SKM-1 (cell line): ENCODE data around the gene TGFB1.
"Not testable (repeated sequence)": the region's sequence is repeated elsewhere in the genome, so short reads cannot be mapped to it uniquely, and the experiment has no call there.

Experiments used
- DNase-seq: peaks from one replicate; lab custom pipeline; 2025; ENCODE audit not compliant: unreplicated experiment; lab: John Stamatoyannopoulos, UW

The TGFB1 gene

GRCh38 chr19:41304706-41305483 lies 48.8 kb downstream of the TGFB1 start:
- DNase-seq: no peak

- DNase-seq: no peak
Observed at GRCh38 chr19:41303954-41304353, 49.8 kb downstream of the TGFB1 start.

- DNase-seq: no peak
Observed at GRCh38 chr19:41302624-41303351, 50.9 kb downstream of the TGFB1 start.

GRCh38 chr19:41300555-41300954 lies 53.2 kb downstream of the TGFB1 start:
- DNase-seq: no peak

- no peak for DNase-seq
Observed at GRCh38 chr19:41299755-41300089, 54.0 kb downstream of the TGFB1 start.

GRCh38 chr19:41299046-41299754 lies 54.5 kb downstream of the TGFB1 start:
- DNase-seq: no peak

- no peak for DNase-seq
Observed at GRCh38 chr19:41298348-41298964, 55.3 kb downstream of the TGFB1 start.

GRCh38 chr19:41297628-41298347 lies 55.9 kb downstream of the TGFB1 start:
- no peak for DNase-seq

- no peak for DNase-seq
Observed at GRCh38 chr19:41296433-41296871, 57.3 kb downstream of the TGFB1 start.

- no peak for DNase-seq
Observed at GRCh38 chr19:41295499-41295898, 58.2 kb downstream of the TGFB1 start.

- DNase-seq: no peak
Observed at GRCh38 chr19:41294393-41294792, 59.3 kb downstream of the TGFB1 start.

GRCh38 chr19:41289814-41290213 lies 63.9 kb downstream of the TGFB1 start:
- DNase-seq: not testable (repeated sequence)

GRCh38 chr19:41288673-41289530 lies 64.8 kb downstream of the TGFB1 start:
- no peak for DNase-seq
